ENCODE data around the gene PPP1R15B. TPM values are rescaled to one million over a fixed set of nuclear protein-coding genes. Genes with fewer than 3 reads are reported as not detected.

PPP1R15B gene
- total and polyA plus RNA-seq, 2 donors from 2014 or later = 12.3 to 41.6 TPM

DNA sequence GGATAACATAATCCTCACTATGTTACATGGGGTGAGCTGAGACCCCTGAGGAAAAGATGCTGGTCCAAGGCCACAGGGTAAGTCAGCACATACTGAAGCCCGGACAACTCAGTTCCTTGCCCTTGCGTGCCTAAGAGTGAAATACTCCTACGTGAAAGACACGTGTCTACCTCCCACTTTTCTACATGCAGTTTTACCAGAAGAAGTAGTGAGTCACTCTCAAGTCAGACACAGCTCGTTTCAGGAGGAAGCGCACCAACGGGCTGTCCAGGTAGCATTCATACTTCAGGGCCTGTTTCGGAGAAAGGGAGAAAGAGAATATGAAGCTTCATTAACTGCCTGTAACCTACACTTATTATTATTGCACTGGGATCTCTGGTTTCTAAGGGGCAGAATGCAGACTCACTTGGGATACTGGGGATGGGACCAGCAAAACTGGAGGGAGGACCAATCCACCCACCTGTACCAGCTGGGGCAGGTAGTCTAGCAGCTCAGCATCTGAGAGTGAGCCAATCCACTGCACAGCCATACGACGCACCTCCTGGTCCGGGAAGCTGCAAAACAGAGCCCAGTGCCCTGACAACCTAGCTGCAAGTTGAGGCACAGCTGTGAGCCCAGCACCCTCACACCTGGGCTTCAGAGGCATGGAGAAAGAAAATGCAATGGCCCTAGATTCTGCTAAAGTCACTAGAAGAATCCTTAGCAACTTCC is 32.4 kb upstream of the PPP1R15B start:
- no peak overlapping the region for H3K9ac ChIP-seq (ENCODE audit: low read length in 3 of 3)
- TF ChIP-seq, protein P1, sequence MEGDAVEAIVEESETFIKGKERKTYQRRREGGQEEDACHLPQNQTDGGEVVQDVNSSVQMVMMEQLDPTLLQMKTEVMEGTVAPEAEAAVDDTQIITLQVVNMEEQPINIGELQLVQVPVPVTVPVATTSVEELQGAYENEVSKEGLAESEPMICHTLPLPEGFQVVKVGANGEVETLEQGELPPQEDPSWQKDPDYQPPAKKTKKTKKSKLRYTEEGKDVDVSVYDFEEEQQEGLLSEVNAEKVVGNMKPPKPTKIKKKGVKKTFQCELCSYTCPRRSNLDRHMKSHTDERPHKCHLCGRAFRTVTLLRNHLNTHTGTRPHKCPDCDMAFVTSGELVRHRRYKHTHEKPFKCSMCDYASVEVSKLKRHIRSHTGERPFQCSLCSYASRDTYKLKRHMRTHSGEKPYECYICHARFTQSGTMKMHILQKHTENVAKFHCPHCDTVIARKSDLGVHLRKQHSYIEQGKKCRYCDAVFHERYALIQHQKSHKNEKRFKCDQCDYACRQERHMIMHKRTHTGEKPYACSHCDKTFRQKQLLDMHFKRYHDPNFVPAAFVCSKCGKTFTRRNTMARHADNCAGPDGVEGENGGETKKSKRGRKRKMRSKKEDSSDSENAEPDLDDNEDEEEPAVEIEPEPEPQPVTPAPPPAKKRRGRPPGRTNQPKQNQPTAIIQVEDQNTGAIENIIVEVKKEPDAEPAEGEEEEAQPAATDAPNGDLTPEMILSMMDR (IDR thresholded peaks at IDR 0.05; ENCODE audit: borderline replicate concordance, extremely low read depth, insufficient read depth) = no peak
- FAIRE-seq (no peak), DNase-seq (no peak)
- peaks cover 0 to 21% (median 9%) of the 10 kb centered on the region in 3 donors for H3K4me1 ChIP-seq (ENCODE audit: control insufficient read depth in 2 of 3, insufficient read depth in 2 of 3, low read depth in 1 of 3, low read length in 3 of 3)
- peaks cover 5 to 17% (median 10%) of the 10 kb centered on the region in 3 donors for H3K36me3 ChIP-seq (ENCODE audit: control insufficient read depth in 2 of 3, insufficient read depth in 3 of 3, low read length in 3 of 3)
- peak overlapping the region in 1 of 2 donors; percentile 51 for H3K27ac ChIP-seq (ENCODE audit: low read depth in 2 of 2, low read length in 2 of 2)
- no peaks in the 10 kb centered on the region for H3K9me3 ChIP-seq (ENCODE audit: control insufficient read depth in 2 of 3, insufficient read depth in 1 of 3, low read length in 3 of 3)
- intact Hi-C loops (cut with DNase I) = no loop called here
- no peak overlapping the region for H3K4me3 ChIP-seq (ENCODE audit: low read length in 3 of 3)
- H3K27me3 ChIP-seq (ENCODE audit: control insufficient read depth, insufficient read depth, low read length) = no peaks in the 10 kb centered on the region

DNA sequence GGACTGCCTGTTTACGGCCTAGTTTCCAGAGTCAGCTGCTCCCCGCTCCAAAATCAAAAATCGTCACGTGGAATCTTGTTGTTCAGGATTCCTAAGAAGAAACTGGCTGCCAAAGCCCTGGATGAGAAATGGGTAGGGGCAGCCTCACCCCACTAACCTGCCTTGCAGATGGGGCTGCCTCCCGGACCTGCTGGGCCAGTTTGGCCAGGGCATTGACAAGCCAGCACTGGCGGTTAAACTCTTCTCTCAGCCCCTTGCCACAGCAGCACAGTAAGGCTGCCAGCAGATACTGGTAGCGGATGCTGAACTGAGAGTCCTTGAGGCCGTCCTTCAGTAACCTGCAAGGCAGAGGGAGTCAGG is 31.6 kb upstream of the PPP1R15B start:
- Histone ChIP-seq H3K4me1 (ENCODE audit: control insufficient read depth in 2 of 3, insufficient read depth in 2 of 3, low read depth in 1 of 3, low read length in 3 of 3) (peaks cover 0 to 21% (median 9%) of the 10 kb centered on the region in 3 donors), H3K9me3 (ENCODE audit: control insufficient read depth in 2 of 3, insufficient read depth in 1 of 3, low read length in 3 of 3) (no peaks in the 10 kb centered on the region), H3K36me3 (ENCODE audit: control insufficient read depth in 2 of 3, insufficient read depth in 3 of 3, low read length in 3 of 3) (peaks cover 2 to 17% (median 15%) of the 10 kb centered on the region in 3 donors), H3K27me3 (ENCODE audit: control insufficient read depth, insufficient read depth, low read length) (no peaks in the 10 kb centered on the region), H3K4me3 (ENCODE audit: low read length in 3 of 3) (no peak overlapping the region), H3K9ac (ENCODE audit: low read length in 3 of 3) (no peak overlapping the region), H3K27ac (ENCODE audit: low read depth in 2 of 2, low read length in 2 of 2) (peak overlapping the region; percentile 0 to 51)
- intact Hi-C loops (cut with DNase I) = no loop called here
- FAIRE-seq (no peak), DNase-seq (peak in 1 of 5 donors; percentile 79)
- TF ChIP-seq, protein P1 (IDR thresholded peaks at IDR 0.05; ENCODE audit: borderline replicate concordance, extremely low read depth, insufficient read depth) = no peak

DNA sequence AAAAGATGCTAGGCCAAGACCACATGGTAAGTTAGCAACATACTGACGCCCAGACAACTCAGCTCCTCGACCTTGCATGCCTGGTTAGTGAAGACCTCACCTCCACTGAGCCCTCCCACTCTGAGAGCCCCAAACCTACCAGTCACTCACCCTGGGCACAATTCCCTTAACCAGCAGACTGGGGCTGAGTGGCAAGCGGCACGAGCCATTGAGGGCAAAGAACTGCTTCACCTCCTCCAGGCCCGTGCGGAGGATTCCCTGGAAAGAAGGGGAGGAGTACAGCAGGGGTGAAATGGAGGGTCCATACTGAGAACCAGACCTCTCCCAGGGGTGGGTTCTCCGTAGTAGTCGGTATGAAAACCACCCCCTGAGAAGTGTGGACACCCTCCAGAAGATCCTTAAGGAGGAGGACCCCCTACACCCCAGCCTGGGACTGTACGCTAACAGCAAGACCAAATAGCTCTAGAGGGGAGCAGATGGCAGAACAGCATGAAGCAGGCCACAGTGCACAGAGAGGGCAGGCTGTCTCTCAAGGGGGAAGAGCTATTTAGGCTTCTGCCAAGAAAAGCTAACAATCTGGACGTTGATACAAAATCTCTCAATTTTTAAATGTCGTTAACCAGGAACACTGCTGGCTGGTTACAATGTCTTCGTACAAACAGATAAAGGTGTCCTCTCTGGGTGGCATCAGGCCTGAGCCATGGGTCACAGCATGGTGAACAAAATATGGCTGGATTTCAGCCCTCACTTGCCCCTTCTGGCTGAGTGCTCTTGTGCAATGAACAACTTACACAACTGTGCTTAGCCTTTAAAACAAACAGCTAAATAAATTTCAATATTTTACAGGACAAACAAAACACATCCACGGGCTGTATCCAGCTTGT is 31.0 kb upstream of the PPP1R15B start:
- H3K9me3 ChIP-seq (ENCODE audit: control insufficient read depth in 2 of 3, insufficient read depth in 1 of 3, low read length in 3 of 3) = no peaks in the 10 kb centered on the region
- peaks cover 0 to 21% (median 9%) of the 10 kb centered on the region in 3 donors for H3K4me1 ChIP-seq (ENCODE audit: control insufficient read depth in 2 of 3, insufficient read depth in 2 of 3, low read depth in 1 of 3, low read length in 3 of 3)
- intact Hi-C loops (cut with DNase I) = no loop called here
- DNase-seq (peak in 1 of 5 donors; percentile 53), FAIRE-seq (no peak)
- peak overlapping the region in 1 of 2 donors; percentile 39 for H3K27ac ChIP-seq (ENCODE audit: low read depth in 2 of 2, low read length in 2 of 2)
- TF ChIP-seq, protein P1 (IDR thresholded peaks at IDR 0.05; ENCODE audit: borderline replicate concordance, extremely low read depth, insufficient read depth) = no peak
- H3K27me3 ChIP-seq (ENCODE audit: control insufficient read depth, insufficient read depth, low read length) = no peaks in the 10 kb centered on the region
- no peak overlapping the region for H3K4me3 ChIP-seq (ENCODE audit: low read length in 3 of 3)
- peak overlapping the region in 1 of 3 donors; percentile 13 for H3K9ac ChIP-seq (ENCODE audit: low read length in 3 of 3)
- peaks cover 3 to 17% (median 17%) of the 10 kb centered on the region in 3 donors for H3K36me3 ChIP-seq (ENCODE audit: control insufficient read depth in 2 of 3, insufficient read depth in 3 of 3, low read length in 3 of 3)

All from kidney (tissue), 14 donors.